Measurements from ENCODE around the gene TXN. TPM values are rescaled to one million over a fixed set of nuclear protein-coding genes. Genes with fewer than 3 reads are reported as not detected.

TXN gene
- total RNA-seq, 2 donors from 2014 or later: 282 to 336 TPM

GRCh38 chr9:110220809-110221208 is 35.5 kb downstream of the TXN start:
- Histone ChIP-seq H3K36me3 (ENCODE audit: control insufficient read depth, insufficient read depth, low read length) (no peaks in the 10 kb centered on the region), H3K4me1 (ENCODE audit: control insufficient read depth, insufficient read depth, low read length) (no peaks in the 10 kb centered on the region), H3K4me3 (ENCODE audit: low read length) (no peak overlapping the region), H3K27ac (ENCODE audit: low read depth, low read length) (no peak overlapping the region), H3K27me3 (ENCODE audit: control insufficient read depth, insufficient read depth, low read length, poor library complexity, severe bottlenecking) (peaks cover 7% of the 10 kb centered on the region), H3K9me3 (ENCODE audit: control insufficient read depth, low read length) (no peaks in the 10 kb centered on the region), H3K9ac (ENCODE audit: extremely low read depth, low read length, poor library complexity, severe bottlenecking) (no peak overlapping the region)
- 94 to 95% methylated on average over 2 to 3 of the region's 3 CpGs for WGBS, 2 experiments (ENCODE audit: insufficient coverage in 1 of 2, insufficient read length in 1 of 2)
- Mint-ChIP-seq H3K36me3 (ENCODE audit: low read depth) (no peaks in the 10 kb centered on the region), H3K27ac (no peak overlapping the region), H3K9me3 (no peaks in the 10 kb centered on the region), H3K27me3 (ENCODE audit: insufficient read depth) (peaks cover 4% of the 10 kb centered on the region), H3K4me1 (no peaks in the 10 kb centered on the region), H3K4me3 (no peak overlapping the region)
- TF ChIP-seq CTCF (conservative IDR thresholded peaks at IDR 0.05): no peak
- no peak for DNase-seq

GRCh38 chr9:110217656-110218099 is 38.6 kb downstream of the TXN start:
- Histone ChIP-seq H3K4me1 (ENCODE audit: control insufficient read depth, insufficient read depth, low read length) (no peaks in the 10 kb centered on the region), H3K4me3 (ENCODE audit: low read length) (no peak overlapping the region), H3K9ac (ENCODE audit: extremely low read depth, low read length, poor library complexity, severe bottlenecking) (no peak overlapping the region), H3K27ac (ENCODE audit: low read depth, low read length) (no peak overlapping the region), H3K27me3 (ENCODE audit: control insufficient read depth, insufficient read depth, low read length, poor library complexity, severe bottlenecking) (peaks cover 13% of the 10 kb centered on the region), H3K36me3 (ENCODE audit: control insufficient read depth, insufficient read depth, low read length) (no peaks in the 10 kb centered on the region), H3K9me3 (ENCODE audit: control insufficient read depth, low read length) (no peaks in the 10 kb centered on the region)
- H3K9me3 Mint-ChIP-seq: no peaks in the 10 kb centered on the region
- no peaks in the 10 kb centered on the region for H3K36me3 Mint-ChIP-seq (ENCODE audit: low read depth)
- peak; percentile 87 for TF ChIP-seq CTCF (conservative IDR thresholded peaks at IDR 0.05)
- 41 to 52% methylated on average over 9 to 10 of the region's 10 CpGs for WGBS, 2 experiments (ENCODE audit: insufficient coverage in 1 of 2, insufficient read length in 1 of 2)
- no peak overlapping the region for H3K4me3 Mint-ChIP-seq
- DNase-seq: no peak
- H3K4me1 Mint-ChIP-seq: no peaks in the 10 kb centered on the region
- H3K27ac Mint-ChIP-seq: no peak overlapping the region
- H3K27me3 Mint-ChIP-seq (ENCODE audit: insufficient read depth): peaks cover 4% of the 10 kb centered on the region

GRCh38 chr9:110214586-110215355 is 41.5 kb downstream of the TXN start:
- Histone ChIP-seq H3K27me3 (ENCODE audit: control insufficient read depth, insufficient read depth, low read length, poor library complexity, severe bottlenecking) (peaks cover 23% of the 10 kb centered on the region), H3K9ac (ENCODE audit: extremely low read depth, low read length, poor library complexity, severe bottlenecking) (no peak overlapping the region), H3K4me1 (ENCODE audit: control insufficient read depth, insufficient read depth, low read length) (no peaks in the 10 kb centered on the region), H3K27ac (ENCODE audit: low read depth, low read length) (no peak overlapping the region), H3K36me3 (ENCODE audit: control insufficient read depth, insufficient read depth, low read length) (no peaks in the 10 kb centered on the region), H3K4me3 (ENCODE audit: low read length) (no peak overlapping the region), H3K9me3 (ENCODE audit: control insufficient read depth, low read length) (no peaks in the 10 kb centered on the region)
- 86 to 98% methylated on average over 1 of the region's 2 CpGs for WGBS, 2 experiments (ENCODE audit: insufficient coverage in 1 of 2, insufficient read length in 1 of 2)
- H3K4me1 Mint-ChIP-seq: no peaks in the 10 kb centered on the region
- H3K27ac Mint-ChIP-seq: no peak overlapping the region
- H3K27me3 Mint-ChIP-seq (ENCODE audit: insufficient read depth): peaks cover 14% of the 10 kb centered on the region
- no peak for DNase-seq
- no peak overlapping the region for H3K4me3 Mint-ChIP-seq
- H3K9me3 Mint-ChIP-seq: peaks cover 2% of the 10 kb centered on the region
- H3K36me3 Mint-ChIP-seq (ENCODE audit: low read depth): no peaks in the 10 kb centered on the region
- TF ChIP-seq CTCF (conservative IDR thresholded peaks at IDR 0.05): no peak
